K562 (cell line): ENCODE results near the gene FGF11. TPM values are rescaled to one million over a fixed set of nuclear protein-coding genes. Genes with fewer than 3 reads are reported as not detected.
A peak's percentile ranks its signal among the peaks of the same experiment; 100 is the strongest.

Experiments
- CBX2 ChIP-seq: fragments of 200-600 bp; sonication (generic); IDR thresholded peaks from one replicate; pipeline ENCODE4 v1.6.1; 2012; ENCODE audit warnings: mild to moderate bottlenecking, low read length, inconsistent platforms; ENCODE audit not compliant: insufficient read depth, poor library complexity, severe bottlenecking
- CTBP1 ChIP-seq: fragments of 450-650 bp; IDR thresholded peaks from 2 replicates; pipeline ENCODE4 v1.6.1; 2016; ENCODE audit warnings: borderline replicate concordance
- ETV6 ChIP-seq, 3 experiments: fragments of 150-350 bp in 1 of 3; sonication (generic) in 1 of 3; formaldehyde crosslinking in 1 of 3; IDR thresholded peaks; 2 replicates each; pipeline versions ENCODE4 v1.6.1 to v1.8.0; 2014 to 2022; ENCODE audit warnings: borderline replicate concordance in 2 of 3, low read depth in 2 of 3, antibody characterized with exemption in 1 of 3, low read length in 1 of 3, mild to moderate bottlenecking in 1 of 3, missing genetic modification reagents in 1 of 3
- JUN ChIP-seq, 2 experiments: sonication (generic) in 1 of 2; formaldehyde crosslinking in 1 of 2; IDR thresholded peaks; 2 replicates each; pipeline versions ENCODE4 v1.6.1 to v1.8.0; 2012 to 2022; ENCODE audit warnings: borderline replicate concordance in 2 of 2, mild to moderate bottlenecking in 2 of 2, improper control_type of control experiment in 1 of 2, low read depth in 1 of 2, low read length in 1 of 2, missing genetic modification reagents in 1 of 2
- KAT8 ChIP-seq: fragments of 450-650 bp; IDR thresholded peaks from 2 replicates; pipeline ENCODE4 v1.6.1; 2016; ENCODE audit warnings: low read depth, mild to moderate bottlenecking
- KDM2B ChIP-seq: fragments of 250-450 bp; sonication (Bioruptor Pico); IDR thresholded peaks from 2 replicates; pipeline ENCODE4 v1.8.0; 2021; ENCODE audit warnings: mild to moderate bottlenecking, moderate library complexity
- MCM5 ChIP-seq: fragments of 450-650 bp; IDR thresholded peaks from 2 replicates; pipeline ENCODE4 v1.6.1; 2016; ENCODE audit warnings: low read depth
- NFE2 ChIP-seq: IDR thresholded peaks from 2 replicates; pipeline ENCODE4 v1.6.1; 2014; ENCODE audit warnings: antibody characterized with exemption, low read depth
- SAP30 ChIP-seq: fragments of 200-600 bp; sonication (generic); IDR thresholded peaks from 2 replicates; pipeline ENCODE4 v1.6.1; 2012; ENCODE audit warnings: borderline replicate concordance, low read depth, mild to moderate bottlenecking, moderate library complexity, low read length, control low read depth, inconsistent platforms; ENCODE audit not compliant: insufficient read depth, poor library complexity, severe bottlenecking
- SLC30A9 ChIP-seq: fragments of 250-450 bp; sonication (Bioruptor Pico); IDR thresholded peaks from 2 replicates; pipeline ENCODE4 v1.8.0; 2022; ENCODE audit warnings: mild to moderate bottlenecking, moderate library complexity
- SMARCA4 ChIP-seq: fragments of 450-650 bp; IDR thresholded peaks from 2 replicates; pipeline ENCODE4 v1.6.1; 2016
- STAT5A ChIP-seq: IDR thresholded peaks from 2 replicates; pipeline ENCODE4 v1.6.1; 2012; ENCODE audit warnings: low read length, inconsistent platforms, borderline replicate concordance
- ZKSCAN8 ChIP-seq: fragments of 200-800 bp; sonication (Bioruptor generic); IDR thresholded peaks from 2 replicates; pipeline ENCODE4 v1.6.1; 2016; ENCODE audit warnings: missing genetic modification characterization, missing compliant biosample characterization
- ZNF165 ChIP-seq: fragments of 250-450 bp; sonication (Bioruptor Pico); IDR thresholded peaks from 2 replicates; pipeline ENCODE4 v1.4.0; 2020; ENCODE audit warnings: borderline replicate concordance
- ZNF668 ChIP-seq: fragments of 250-450 bp; sonication (Bioruptor Pico); IDR thresholded peaks from 2 replicates; pipeline ENCODE4 v1.8.0; 2022; ENCODE audit warnings: mild to moderate bottlenecking, inconsistent platforms
- polyA plus RNA-seq, 8 experiments: library from polyadenylated mRNA; depleted of rRNA in 4 of 8; stranded (reverse) in 5 of 8; unstranded in 3 of 8; fragments of >200 nt; fragmentation: Nextera tagmentation in 2 of 8; fragmentation: Illumina TruSeq in 1 of 8; extraction: Ambion mirVana in 2 of 8; extraction: Trizol in 1 of 8; gene quantifications; 2 replicates each; pipeline versions ENCODE4 v1.2.1 to v1.2.3, GENCODE V29; 2011 to 2014; ENCODE audit warnings: inconsistent platforms in 1 of 8, missing spikeins in 1 of 8
- total RNA-seq, 7 experiments: library from RNA; depleted of rRNA in 6 of 7; stranded (reverse); fragments of >200 nt in 6 of 7; fragmentation: Illumina TruSeq in 2 of 7; extraction: Trizol in 2 of 7; gene quantifications; 2 replicates each; pipeline versions ENCODE4 v1.2.1 to v1.2.3, GENCODE V29; 2011 to 2021; ENCODE audit warnings: low replicate concordance in 1 of 7
- TF ChIP-seq, protein P1 (sequence below): IDR thresholded peaks from 2 replicates; pipeline ENCODE4 v1.6.1; 2012; ENCODE audit warnings: low read depth, low read length, improper control_type of control experiment, borderline replicate concordance
- TF ChIP-seq, protein P2 (sequence below): fragments of 250-450 bp; sonication (Bioruptor Pico); IDR thresholded peaks from 2 replicates; pipeline ENCODE4 v1.8.0; 2021; ENCODE audit warnings: moderate library complexity, mild to moderate bottlenecking, inconsistent platforms
- TF ChIP-seq, protein P3 (sequence below), 2 experiments: IDR thresholded peaks in 1 of 2; conservative IDR thresholded peaks in 1 of 2; 2 replicates each; pipeline ENCODE4 v1.6.1; 2016; ENCODE audit warnings: low read depth in 2 of 2, mild to moderate bottlenecking in 1 of 2, missing compliant biosample characterization in 1 of 2, missing genetic modification characterization in 1 of 2, moderate library complexity in 1 of 2

FGF11 gene
- total and polyA plus RNA-seq, 9 of the 15 experiments (the other 6 are each of a cell fraction or from before 2014, with no cell fraction given), result 1.2 to 7.5 (median 3.0) TPM

DNA sequence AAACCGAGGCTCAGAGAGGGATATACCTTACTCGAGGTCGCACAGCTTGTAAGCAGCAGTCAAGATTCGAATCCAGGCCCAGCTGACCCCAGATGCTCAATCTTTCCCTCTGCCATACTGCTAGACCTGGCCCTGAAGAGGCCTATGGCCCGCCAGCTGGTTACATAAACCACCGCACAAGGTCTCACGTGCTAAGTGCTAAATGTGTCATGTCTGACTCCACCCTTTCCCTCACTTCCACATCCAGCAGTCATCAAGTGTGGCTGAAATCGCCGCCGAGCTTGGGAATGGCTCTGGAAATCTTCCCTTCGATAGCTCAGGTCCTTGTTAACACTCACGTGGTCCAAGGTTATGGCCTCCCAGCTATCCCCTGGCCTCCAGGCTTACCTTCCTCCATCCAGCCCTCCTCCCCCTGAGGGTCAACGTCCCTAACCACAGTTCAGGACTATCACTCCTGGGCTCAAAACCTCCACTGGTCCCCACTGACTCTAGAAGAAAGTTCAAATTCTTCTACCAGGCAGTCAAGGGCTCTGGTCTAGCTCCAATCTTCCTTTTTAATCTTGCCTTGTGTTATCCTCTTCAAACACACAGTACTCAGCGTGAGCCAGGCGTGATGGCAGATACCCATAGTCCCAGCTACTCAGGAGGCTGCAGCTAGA, 36.6 kb downstream of the FGF11 start (continued):
- TF ChIP-seq, protein P1, sequence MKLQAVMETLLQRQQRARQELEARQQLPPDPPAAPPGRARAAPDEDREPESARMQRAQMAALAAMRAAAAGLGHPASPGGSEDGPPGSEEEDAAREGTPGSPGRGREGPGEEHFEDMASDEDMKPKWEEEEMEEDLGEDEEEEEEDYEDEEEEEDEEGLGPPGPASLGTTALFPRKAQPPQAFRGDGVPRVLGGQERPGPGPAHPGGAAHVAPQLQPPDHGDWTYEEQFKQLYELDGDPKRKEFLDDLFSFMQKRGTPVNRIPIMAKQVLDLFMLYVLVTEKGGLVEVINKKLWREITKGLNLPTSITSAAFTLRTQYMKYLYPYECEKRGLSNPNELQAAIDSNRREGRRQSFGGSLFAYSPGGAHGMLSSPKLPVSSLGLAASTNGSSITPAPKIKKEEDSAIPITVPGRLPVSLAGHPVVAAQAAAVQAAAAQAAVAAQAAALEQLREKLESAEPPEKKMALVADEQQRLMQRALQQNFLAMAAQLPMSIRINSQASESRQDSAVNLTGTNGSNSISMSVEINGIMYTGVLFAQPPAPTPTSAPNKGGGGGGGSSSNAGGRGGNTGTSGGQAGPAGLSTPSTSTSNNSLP, result no peak
- TF ChIP-seq KAT8, result no peak
- no peak for TF ChIP-seq ZNF668
- TF ChIP-seq STAT5A, result peak; percentile 57; the same call in 1 of the 2 replicates
- no peak for TF ChIP-seq CBX2
- peak; percentile 24; the same call in 1 of the 2 replicates for TF ChIP-seq NFE2
- peak; percentile 53; the same call in 1 of the 2 replicates for TF ChIP-seq ZKSCAN8 (CRISPR knock-in tag)
- TF ChIP-seq, protein P2, sequence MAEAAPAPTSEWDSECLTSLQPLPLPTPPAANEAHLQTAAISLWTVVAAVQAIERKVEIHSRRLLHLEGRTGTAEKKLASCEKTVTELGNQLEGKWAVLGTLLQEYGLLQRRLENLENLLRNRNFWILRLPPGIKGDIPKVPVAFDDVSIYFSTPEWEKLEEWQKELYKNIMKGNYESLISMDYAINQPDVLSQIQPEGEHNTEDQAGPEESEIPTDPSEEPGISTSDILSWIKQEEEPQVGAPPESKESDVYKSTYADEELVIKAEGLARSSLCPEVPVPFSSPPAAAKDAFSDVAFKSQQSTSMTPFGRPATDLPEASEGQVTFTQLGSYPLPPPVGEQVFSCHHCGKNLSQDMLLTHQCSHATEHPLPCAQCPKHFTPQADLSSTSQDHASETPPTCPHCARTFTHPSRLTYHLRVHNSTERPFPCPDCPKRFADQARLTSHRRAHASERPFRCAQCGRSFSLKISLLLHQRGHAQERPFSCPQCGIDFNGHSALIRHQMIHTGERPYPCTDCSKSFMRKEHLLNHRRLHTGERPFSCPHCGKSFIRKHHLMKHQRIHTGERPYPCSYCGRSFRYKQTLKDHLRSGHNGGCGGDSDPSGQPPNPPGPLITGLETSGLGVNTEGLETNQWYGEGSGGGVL (CRISPR knock-in tag), result no peak
- no peak for TF ChIP-seq SAP30
- no peak for TF ChIP-seq SLC30A9 (CRISPR knock-in tag)
- TF ChIP-seq ZNF165 (CRISPR knock-in tag), result no peak
- TF ChIP-seq CTBP1, result peak; percentile 64; the same call in 1 of the 2 replicates
- TF ChIP-seq ETV6 (IDR thresholded peaks at IDR 0.05; ENCODE audit: borderline replicate concordance in 1 of 2, low read depth in 2 of 2, low read length in 1 of 2), result no peak
- TF ChIP-seq ETV6 (CRISPR knock-in tag; IDR thresholded peaks at IDR 0.05; ENCODE audit: borderline replicate concordance), result no peak
- no peak for TF ChIP-seq JUN (IDR thresholded peaks at IDR 0.05; ENCODE audit: borderline replicate concordance, low read depth, low read length)
- 0 out of 2 replicates have a peak, but pooled peaks have one; percentile 48 for TF ChIP-seq JUN (CRISPR knock-in tag; IDR thresholded peaks at IDR 0.05; ENCODE audit: borderline replicate concordance)
- no peak for TF ChIP-seq MCM5
- TF ChIP-seq, protein P3, sequence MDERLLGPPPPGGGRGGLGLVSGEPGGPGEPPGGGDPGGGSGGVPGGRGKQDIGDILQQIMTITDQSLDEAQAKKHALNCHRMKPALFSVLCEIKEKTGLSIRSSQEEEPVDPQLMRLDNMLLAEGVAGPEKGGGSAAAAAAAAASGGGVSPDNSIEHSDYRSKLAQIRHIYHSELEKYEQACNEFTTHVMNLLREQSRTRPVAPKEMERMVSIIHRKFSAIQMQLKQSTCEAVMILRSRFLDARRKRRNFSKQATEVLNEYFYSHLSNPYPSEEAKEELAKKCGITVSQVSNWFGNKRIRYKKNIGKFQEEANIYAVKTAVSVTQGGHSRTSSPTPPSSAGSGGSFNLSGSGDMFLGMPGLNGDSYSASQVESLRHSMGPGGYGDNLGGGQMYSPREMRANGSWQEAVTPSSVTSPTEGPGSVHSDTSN (CRISPR knock-in tag; IDR thresholded peaks at IDR 0.05; ENCODE audit: low read depth), result no peak
- TF ChIP-seq, protein P3 (tag; conservative IDR thresholded peaks at IDR 0.05; ENCODE audit: low read depth), result no peak
- TF ChIP-seq SMARCA4, result peak; percentile 73
- no peak for TF ChIP-seq KDM2B
